Stomach (tissue), 9 donors: ENCODE measurements around the gene FNDC11. TPM values are rescaled to one million over a fixed set of nuclear protein-coding genes. Genes with fewer than 3 reads are reported as not detected.

Experiments
- DNase-seq, 2 donors: peaks; one replicate each; pipeline versions ENCODE4 v3.0.0 to v3.0.0-alpha.2; 2013 to 2019
- H3K27ac ChIP-seq, 5 donors: fragments of 200-600 bp in 4 of 5; sonication (generic) in 4 of 5; one replicate each; pipeline ENCODE4 v1.5.1; 2013 to 2019; ENCODE audit warnings: mild to moderate bottlenecking in 1 of 5, moderate library complexity in 1 of 5
- H3K27me3 ChIP-seq, 3 donors: fragments of 200-600 bp; sonication (generic); one replicate each; pipeline ENCODE4 v1.5.1; 2017 to 2019; ENCODE audit warnings: mixed run types in 1 of 3
- H3K36me3 ChIP-seq, 4 donors: fragments of 200-600 bp; sonication (generic); 1 replicate in 3 of 4; 2 replicates in 1 of 4; pipeline ENCODE4 v1.5.1; 2016 to 2019
- H3K4me1 ChIP-seq, 4 donors: fragments of 200-600 bp; sonication (generic); one replicate each; pipeline ENCODE4 v1.5.1; 2016 to 2019
- H3K4me3 ChIP-seq, 4 donors: fragments of 200-600 bp; sonication (generic) in 3 of 4; one replicate each; pipeline ENCODE4 v1.5.1; 2016 to 2019; ENCODE audit warnings: mild to moderate bottlenecking in 1 of 4
- H3K9me3 ChIP-seq, 4 donors: fragments of 200-600 bp; sonication (generic); one replicate each; pipeline ENCODE4 v1.5.1; 2016 to 2019
- CTCF ChIP-seq, 7 experiments: fragments of 450-650 bp in 4 of 7; fragments of 200-600 bp in 3 of 7; sonication (generic) in 3 of 7; IDR thresholded peaks; one replicate each; pipeline ENCODE4 v1.5.1; 2016 to 2019; ENCODE audit warnings: antibody characterized with exemption in 7 of 7, control low read depth in 2 of 7, mild to moderate bottlenecking in 1 of 7
- EP300 ChIP-seq: sonication (generic); formaldehyde crosslinking; IDR thresholded peaks from one replicate; pipeline ENCODE4 v1.6.1; 2017; ENCODE audit warnings: antibody characterized with exemption
- POLR2A ChIP-seq, 4 donors: fragments of 450-650 bp; IDR thresholded peaks; one replicate each; pipeline ENCODE4 v1.6.1; 2016; ENCODE audit warnings: antibody characterized with exemption in 4 of 4, control low read depth in 2 of 4, mild to moderate bottlenecking in 1 of 4, moderate library complexity in 1 of 4
- POLR2AphosphoS5 ChIP-seq, 3 donors: sonication (generic); formaldehyde crosslinking; IDR thresholded peaks; one replicate each; pipeline ENCODE4 v1.6.1; 2016; ENCODE audit warnings: antibody characterized with exemption in 3 of 3
- WGBS, 5 donors: extraction: QIAGEN DNeasy Blood & Tissue Kit in 3 of 5; methylation state at CpG; one replicate each; pipeline versions ENCODE4 v1.1.5 to v1.1.7; 2013 to 2018; 5-methylcytosine and 5-hydroxymethylcytosine counted together
- intact Hi-C: fragments of 100-400 bp; cut with DNase I; formaldehyde crosslinking; loops from one replicate; pipeline ENCODE4 v1.15.1; 2023; ENCODE audit warnings: low total_unique reads
- polyA plus RNA-seq, 3 donors: library from polyadenylated mRNA; stranded (reverse); fragments of 200-250 nt; gene quantifications; one replicate each; pipeline ENCODE4 v1.2.3, GENCODE V29; 2013
- total RNA-seq, 5 donors: library from RNA; depleted of rRNA; stranded (reverse); fragments of >200 nt; gene quantifications; one replicate each; pipeline versions ENCODE4 v1.1.0 to v1.2.3, GENCODE V29; 2014 to 2016
- donor health status: healthy with polysubstance abuse.
- donor health status: Bipolar disorder and iron deficiency.
- donor health status: healthy.

Gene FNDC11
- total and polyA plus RNA-seq, 8 donors, result 0.25 to 3.1 (median 0.55) TPM; not detected in 3

GRCh38 chr20:63542696-63543095 lies 11.3 kb upstream of the FNDC11 start:
- TF ChIP-seq EP300 (no peak), POLR2AphosphoS5 (IDR thresholded peaks at IDR 0.05) (no peak), POLR2A (IDR thresholded peaks at IDR 0.05) (no peak), CTCF (IDR thresholded peaks at IDR 0.05) (no peak)
- Histone ChIP-seq H3K36me3 (no peaks in the 10 kb centered on the region), H3K9me3 (no peaks in the 10 kb centered on the region), H3K4me3 (peak overlapping the region in 2 of 4 donors; percentile 15 to 25), H3K27me3 (peaks cover 0 to 44% (median 4%) of the 10 kb centered on the region in 3 donors), H3K27ac (peak overlapping the region in 4 of 5 donors; percentile 67 to 82 (median 77)), H3K4me1 (peaks cover 9 to 55% (median 26%) of the 10 kb centered on the region in 4 donors)
- intact Hi-C loops, result no loop called here
- no peak for DNase-seq
- WGBS, 5 donors, result 28 to 83% (median 76%) methylated on average over 9 to 10 of the region's 10 CpGs

- TF ChIP-seq EP300, result no peak
- no peak for TF ChIP-seq POLR2AphosphoS5 (IDR thresholded peaks at IDR 0.05)
- no peak for TF ChIP-seq POLR2A (IDR thresholded peaks at IDR 0.05)
- no peak for TF ChIP-seq CTCF (IDR thresholded peaks at IDR 0.05)
- H3K9me3 ChIP-seq, result no peaks in the 10 kb centered on the region
- peaks cover 7 to 55% (median 21%) of the 10 kb centered on the region in 4 donors for H3K4me1 ChIP-seq
- H3K27ac ChIP-seq, result no peak overlapping the region
- H3K27me3 ChIP-seq, result peaks cover 0 to 45% (median 4%) of the 10 kb centered on the region in 3 donors
- WGBS, 5 donors, result 85 to 100% (median 89%) methylated on average over 1 to 10 of the region's 10 CpGs
- H3K36me3 ChIP-seq, result no peaks in the 10 kb centered on the region
- no peak for DNase-seq
- intact Hi-C loops, result no loop called here
- no peak overlapping the region for H3K4me3 ChIP-seq
Observed at GRCh38 chr20:63543131-63543530, 10.8 kb upstream of the FNDC11 start.

- Histone ChIP-seq H3K27me3 (peaks cover 0 to 51% (median 4%) of the 10 kb centered on the region in 3 donors), H3K9me3 (no peaks in the 10 kb centered on the region), H3K4me1 (peaks cover 3 to 50% (median 16%) of the 10 kb centered on the region in 4 donors), H3K36me3 (no peaks in the 10 kb centered on the region), H3K4me3 (no peak overlapping the region), H3K27ac (no peak overlapping the region)
- WGBS, 5 donors, result 80 to 89% (median 87%) methylated on average over 6 of the region's 6 CpGs
- DNase-seq, result no peak
- no peak for TF ChIP-seq POLR2A (IDR thresholded peaks at IDR 0.05)
- no peak for TF ChIP-seq CTCF (IDR thresholded peaks at IDR 0.05)
- no peak for TF ChIP-seq EP300
- TF ChIP-seq POLR2AphosphoS5 (IDR thresholded peaks at IDR 0.05), result no peak
- intact Hi-C loops, result no loop called here
Observed at GRCh38 chr20:63543733-63544132, 10.2 kb upstream of the FNDC11 start.

- no peaks in the 10 kb centered on the region for H3K9me3 ChIP-seq
- intact Hi-C loops, result no loop called here
- no peak overlapping the region for H3K4me3 ChIP-seq
- H3K36me3 ChIP-seq, result no peaks in the 10 kb centered on the region
- TF ChIP-seq POLR2AphosphoS5 (IDR thresholded peaks at IDR 0.05), result no peak
- TF ChIP-seq CTCF (IDR thresholded peaks at IDR 0.05), result no peak
- no peak for TF ChIP-seq EP300
- WGBS, 5 donors, result 54 to 73% (median 63%) methylated on average over 16 to 27 of the region's 27 CpGs
- no peak for DNase-seq
- H3K27ac ChIP-seq, result no peak overlapping the region
- peaks cover 0 to 58% (median 4%) of the 10 kb centered on the region in 3 donors for H3K27me3 ChIP-seq
- H3K4me1 ChIP-seq, result peaks cover 1 to 43% (median 10%) of the 10 kb centered on the region in 4 donors
Observed at GRCh38 chr20:63544241-63544957, 9.6 kb upstream of the FNDC11 start.
